NCI-H128 (cell line): ENCODE data around the gene MTFR1L.
A peak's percentile ranks its signal among the peaks of the same experiment; 100 is the strongest.

Experiments used
- DNase-seq: peaks from one replicate; lab custom pipeline; 2025; ENCODE audit not compliant: unreplicated experiment; lab: John Stamatoyannopoulos, UW

Gene MTFR1L

GRCh38 chr1:25790472-25790871 lies 29.3 kb upstream of the MTFR1L start:
- no peak for DNase-seq

DNA sequence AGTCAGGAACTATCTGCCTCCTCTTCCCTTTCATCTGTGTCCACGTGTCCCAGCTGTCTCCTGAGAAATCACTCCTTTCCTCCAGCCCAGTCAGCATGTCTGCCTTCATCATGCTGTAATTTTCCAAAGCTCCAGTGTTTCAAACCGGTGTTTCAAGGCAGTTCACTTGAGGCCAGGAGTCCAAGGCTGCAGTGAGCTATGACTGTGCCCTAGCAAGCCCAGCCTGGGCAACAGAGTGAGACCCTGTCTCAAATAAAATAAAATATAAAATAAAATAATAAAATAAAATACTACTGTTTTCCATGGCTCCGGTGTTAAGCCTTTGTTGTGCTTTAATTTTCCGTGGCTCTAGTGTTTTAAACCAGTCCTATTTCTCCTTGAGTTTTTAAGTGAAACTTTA lies 27.6 kb upstream of the MTFR1L start:
- no peak for DNase-seq

- DNase-seq: no peak
Observed at GRCh38 chr1:25793585-25794170, 26.1 kb upstream of the MTFR1L start.

DNA sequence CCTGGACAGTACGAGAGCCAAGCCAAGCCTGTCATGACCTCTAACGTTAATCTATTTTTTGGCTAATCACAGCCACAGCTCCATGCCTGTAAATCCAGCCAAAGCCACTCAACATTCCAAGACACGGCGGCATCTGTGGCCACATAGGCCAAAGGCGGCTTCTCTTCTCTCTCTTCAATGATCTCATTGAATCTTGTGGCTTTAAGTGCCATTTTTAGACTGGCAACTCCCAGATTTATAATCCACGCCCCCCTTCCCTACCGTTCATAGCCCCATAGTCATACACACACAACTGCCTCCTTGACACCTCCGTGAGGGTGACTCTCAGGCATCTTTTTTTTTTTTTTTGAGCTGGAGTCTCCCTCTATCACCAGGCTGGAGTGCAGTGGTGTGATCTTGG lies 25.4 kb upstream of the MTFR1L start:
- DNase-seq: no peak

- DNase-seq: no peak
Observed at GRCh38 chr1:25795211-25795610, 24.5 kb upstream of the MTFR1L start.

DNA sequence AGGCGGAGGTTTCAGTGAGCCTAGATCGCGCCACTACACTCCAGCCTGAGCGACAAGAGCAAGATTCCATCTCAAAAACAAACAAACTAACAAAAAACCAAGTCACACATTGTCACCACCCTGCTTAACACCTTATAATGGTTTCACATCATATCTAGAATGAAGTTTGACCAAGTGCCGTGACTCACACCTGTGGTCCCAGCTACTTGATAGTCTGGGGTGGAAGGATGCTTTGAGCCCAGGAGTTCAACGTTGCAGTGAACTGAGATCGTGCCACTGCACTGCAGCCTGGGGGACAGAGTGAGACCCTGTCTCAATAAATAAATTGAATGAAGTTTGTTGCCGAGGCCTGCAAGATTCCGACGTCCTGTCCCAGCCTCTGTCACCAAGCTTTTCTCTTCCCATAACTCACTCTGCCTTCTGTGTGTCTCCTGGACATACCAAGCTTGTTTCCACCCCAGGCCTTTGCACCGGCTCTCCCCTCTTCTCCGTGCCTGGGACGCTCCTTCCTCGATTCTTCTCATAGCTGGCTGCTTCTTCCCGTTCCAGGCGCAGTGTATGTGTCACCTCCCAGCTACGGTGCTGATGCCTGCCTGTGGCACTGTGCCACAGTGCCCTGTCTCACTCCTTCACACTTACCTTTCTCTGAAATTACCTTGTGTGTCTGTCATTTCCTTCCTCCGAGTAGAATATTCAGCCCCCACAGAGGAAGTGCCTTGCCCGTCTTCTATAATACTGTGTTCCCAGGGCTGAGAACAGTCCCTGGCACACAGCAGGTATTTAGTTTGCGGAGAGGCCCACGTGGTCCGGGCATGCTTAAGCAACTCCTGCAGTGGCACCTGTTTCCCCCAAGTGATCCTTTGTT lies 23.6 kb upstream of the MTFR1L start:
- no peak for DNase-seq

DNA sequence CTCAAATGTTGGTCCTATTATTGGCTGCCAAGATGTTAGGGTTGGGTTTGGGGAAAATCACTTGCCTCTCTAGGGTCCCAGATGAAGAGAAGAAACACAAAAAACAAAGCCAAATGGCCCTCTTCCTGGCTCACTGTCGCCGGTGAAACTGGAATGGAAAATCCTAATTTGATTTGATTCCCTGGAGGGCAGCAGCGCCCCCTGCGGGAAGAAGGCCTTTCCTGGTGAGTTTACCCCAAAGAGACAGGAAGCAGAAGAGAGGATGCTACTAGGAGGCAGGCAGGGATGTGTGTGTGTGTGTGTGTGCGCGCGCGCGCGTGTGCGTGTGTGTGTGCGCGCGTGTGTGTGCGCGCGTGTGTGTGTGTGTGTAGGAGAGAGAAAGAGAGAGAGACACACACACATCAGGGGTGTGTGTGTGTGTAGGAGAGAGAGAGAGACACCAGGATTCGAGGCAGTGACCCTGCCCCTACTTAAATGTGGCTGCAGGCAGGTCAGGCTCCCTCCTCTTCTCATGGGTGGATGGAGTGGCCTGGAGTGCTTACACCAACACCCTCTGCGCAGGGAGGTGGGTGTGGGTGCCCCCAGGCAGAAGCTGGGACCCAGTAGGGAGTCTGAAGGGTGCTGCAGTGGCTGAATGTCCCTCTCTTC lies 22.8 kb upstream of the MTFR1L start:
- DNase-seq: peak; percentile 76

GRCh38 chr1:25797939-25798338 lies 21.8 kb upstream of the MTFR1L start:
- DNase-seq: no peak

- DNase-seq: no peak
Observed at GRCh38 chr1:25798666-25799351, 20.9 kb upstream of the MTFR1L start.

DNA sequence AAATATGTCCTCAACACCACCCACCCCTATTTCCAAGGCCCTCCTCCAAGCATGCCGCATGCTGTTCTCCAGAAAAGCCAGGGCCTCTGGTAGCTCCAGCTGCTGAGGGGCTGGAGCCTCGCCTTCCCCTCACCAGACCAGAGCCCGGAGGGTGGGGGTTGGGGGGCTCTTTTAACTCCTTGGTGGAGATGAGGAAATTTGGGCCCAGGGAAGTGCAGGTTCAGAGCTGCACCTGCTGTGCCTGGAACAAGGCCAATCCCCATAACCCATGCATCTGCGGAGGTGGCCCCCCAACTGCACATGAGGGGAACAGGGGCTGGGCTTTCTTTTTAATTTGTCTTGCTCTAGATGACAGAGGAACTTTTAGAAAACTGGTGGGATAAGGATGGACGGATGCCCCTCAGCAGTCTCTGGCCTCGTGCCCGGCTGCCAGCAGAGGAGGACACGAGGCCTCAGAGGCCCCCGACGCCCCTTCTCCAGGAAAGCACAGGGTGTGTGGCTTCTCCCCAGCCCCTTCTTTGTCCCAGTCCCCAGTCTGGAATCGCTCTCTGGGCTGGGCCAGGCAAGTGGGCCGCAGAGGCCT lies 20.3 kb upstream of the MTFR1L start:
- no peak for DNase-seq

DNA sequence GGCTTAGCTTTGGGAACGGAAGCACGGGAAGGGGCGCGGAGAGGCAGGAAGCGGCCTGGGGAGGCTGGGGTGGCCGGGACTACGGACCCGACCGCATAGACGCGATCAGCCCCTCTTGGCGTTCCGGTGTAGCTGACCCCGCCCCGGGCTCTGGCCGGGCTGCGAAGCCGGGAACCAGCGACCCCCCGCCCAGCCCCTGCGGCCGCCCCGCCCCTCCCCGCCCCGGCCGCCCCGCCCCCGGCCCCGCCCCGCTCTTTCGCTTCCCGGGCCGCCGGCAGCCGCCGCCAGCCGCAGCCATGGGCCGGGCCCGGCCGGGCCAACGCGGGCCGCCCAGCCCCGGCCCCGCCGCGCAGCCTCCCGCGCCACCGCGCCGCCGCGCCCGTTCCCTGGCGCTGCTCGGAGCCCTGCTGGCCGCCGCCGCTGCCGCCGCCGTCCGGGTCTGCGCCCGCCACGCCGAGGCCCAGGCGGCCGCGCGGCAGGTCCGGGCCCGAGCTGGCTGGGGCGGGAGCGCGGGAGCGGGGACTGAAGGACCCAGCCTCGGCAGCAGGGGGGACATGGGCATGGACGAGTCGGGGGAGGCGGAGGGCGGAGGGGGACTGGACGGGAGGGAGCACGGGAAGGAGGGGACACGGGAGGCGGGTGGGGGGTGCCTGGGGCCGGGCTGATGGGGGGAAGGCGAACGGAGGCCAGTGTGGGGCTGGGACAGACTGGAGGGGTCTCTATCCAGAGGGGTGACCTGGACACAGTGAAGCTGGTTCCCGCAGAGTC lies 19.6 kb upstream of the MTFR1L start, which contains the start of gene SELENON:
Gene SELENON (plus strand): TSS at position 259 of the 768 bp plus-strand sequence. CDS start 38 bp downstream, at position 297.
- peak; percentile 29 for DNase-seq

GRCh38 chr1:25800703-25801377 lies 18.9 kb upstream of the MTFR1L start:
- DNase-seq: no peak

GRCh38 chr1:25802915-25803314 lies 16.8 kb upstream of the MTFR1L start:
- no peak for DNase-seq

DNA sequence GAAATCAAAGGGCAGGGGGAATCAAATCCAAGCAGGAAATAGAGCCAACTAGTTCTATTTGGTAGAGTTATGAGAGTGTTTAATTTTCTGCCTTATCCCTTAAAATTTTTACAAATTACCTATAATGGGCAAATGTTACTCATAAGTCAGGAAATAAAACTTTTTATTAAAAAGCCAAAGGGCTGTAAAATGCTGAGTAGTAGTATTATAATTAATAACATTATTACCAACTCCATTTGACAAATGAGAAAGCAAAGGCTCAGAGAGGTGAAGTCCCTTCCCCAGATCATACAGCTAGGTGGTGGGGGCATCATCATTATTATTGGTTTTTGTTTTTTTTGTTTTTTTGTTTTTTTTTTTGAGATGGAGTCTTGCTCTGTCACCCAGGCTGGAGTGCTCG lies 16.4 kb upstream of the MTFR1L start:
- no peak for DNase-seq

DNA sequence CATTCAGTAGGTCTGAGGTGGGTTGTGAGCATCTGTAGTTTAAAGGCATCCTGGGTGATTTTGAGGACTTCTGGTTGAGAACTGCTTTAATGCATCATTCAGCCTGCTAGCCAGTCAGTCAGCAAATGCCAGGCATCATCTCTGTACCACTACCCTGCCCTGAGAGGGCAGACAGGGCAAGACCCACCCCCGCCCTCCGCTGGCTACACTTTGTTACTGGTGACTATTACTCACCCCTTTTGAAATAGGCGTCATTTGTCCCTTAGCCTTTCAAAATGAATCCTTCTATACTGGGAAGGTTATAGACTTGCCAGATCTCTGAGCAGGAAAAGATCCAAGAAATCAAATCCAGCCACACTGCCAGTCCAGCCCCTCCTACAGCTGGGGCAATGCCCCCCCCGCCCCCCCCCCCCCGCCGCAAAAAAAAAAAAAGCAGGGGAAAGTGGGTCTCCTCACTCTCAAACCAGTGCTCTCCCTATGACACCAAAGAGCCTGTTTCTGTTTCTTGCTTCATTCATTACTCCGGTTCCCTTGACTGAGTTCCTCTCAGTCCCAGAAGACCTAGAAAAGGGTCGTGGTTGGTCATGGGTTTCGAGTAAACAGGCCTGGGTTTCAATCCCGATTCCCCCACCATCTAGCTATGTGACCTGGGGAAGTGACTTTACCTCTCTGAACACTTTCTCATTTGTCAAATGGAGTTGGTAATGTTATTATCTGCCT lies 15.3 kb upstream of the MTFR1L start:
- no peak for DNase-seq

DNA sequence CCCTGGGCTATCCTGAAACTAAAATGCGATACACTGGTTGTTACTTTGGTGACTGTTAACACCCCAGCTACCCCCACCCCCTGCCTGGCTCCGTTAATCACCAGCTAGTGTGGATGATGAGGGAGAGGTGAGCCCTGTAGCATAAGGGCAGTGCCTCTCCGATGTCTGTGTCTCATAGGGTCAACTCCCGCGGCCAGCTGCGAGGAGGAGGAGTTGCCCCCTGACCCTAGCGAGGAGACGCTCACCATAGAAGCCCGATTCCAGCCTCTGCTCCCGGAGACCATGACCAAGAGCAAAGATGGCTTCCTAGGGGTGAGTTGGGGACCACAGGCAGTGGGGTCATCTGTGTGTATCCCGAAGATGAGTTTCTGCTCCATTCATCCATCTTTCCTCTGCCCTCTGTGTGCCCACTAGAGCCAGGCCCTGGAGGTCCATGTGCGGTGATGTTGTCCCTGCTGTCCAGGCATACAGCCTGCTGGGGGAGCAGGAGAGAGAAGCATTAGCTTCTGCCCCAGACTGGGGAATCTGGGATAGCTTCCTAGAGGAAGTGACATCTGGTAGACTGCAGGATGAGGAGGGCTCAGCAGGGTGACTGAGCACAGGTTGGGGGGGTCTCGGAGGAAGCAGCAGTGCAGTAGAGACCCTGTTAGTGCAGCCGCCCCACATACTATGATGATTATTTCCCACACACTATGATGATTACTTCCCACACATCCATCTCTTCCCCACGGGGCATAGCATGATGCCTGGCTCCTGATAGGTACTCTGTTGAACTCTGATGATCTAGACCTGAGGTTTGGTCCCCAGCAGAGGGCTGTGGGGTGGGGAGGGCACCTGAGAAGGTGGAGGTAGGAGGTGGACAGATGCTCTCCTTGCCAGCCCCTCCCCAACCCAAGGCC lies 14.5 kb upstream of the MTFR1L start:
- no peak for DNase-seq

GRCh38 chr1:25805863-25806225 lies 13.9 kb upstream of the MTFR1L start:
- no peak for DNase-seq

- no peak for DNase-seq
Observed at GRCh38 chr1:25806418-25806817, 13.3 kb upstream of the MTFR1L start.
